Motor neuron (in vitro differentiated cells): ENCODE measurements around the gene SHLD2. TPM values are rescaled to one million over a fixed set of nuclear protein-coding genes. Genes with fewer than 3 reads are reported as not detected.
"Not testable (repeated sequence)": the region's sequence is repeated elsewhere in the genome, so short reads cannot be mapped to it uniquely, and the experiment has no call there.

Source experiments
- ATAC-seq, 8 experiments: fragments of 200-7000 bp; cut with Tn5 transposase; replicated peaks in 6 of 8; 2 replicates each; pipeline ENCODE4 v1.8.0; 2021; ENCODE audit warnings: mild to moderate bottlenecking in 8 of 8, moderate library complexity in 8 of 8
- H3K27ac ChIP-seq, 2 donors: fragments of 250-450 bp; sonication (Bioruptor Pico); 2 replicates each; pipeline ENCODE4 v1.9.0; 2021; ENCODE audit warnings: antibody characterized with exemption in 2 of 2, mild to moderate bottlenecking in 2 of 2, moderate library complexity in 1 of 2
- H3K4me1 ChIP-seq, 2 donors: fragments of 250-450 bp; sonication (Bioruptor Pico); replicated peaks in 1 of 2; 2 replicates each; pipeline ENCODE4 v1.6.1; 2021; ENCODE audit warnings: antibody characterized with exemption in 2 of 2, mild to moderate bottlenecking in 2 of 2, moderate library complexity in 1 of 2
- H3K4me3 ChIP-seq, 5 donors: fragments of 250-450 bp; sonication (Bioruptor Pico); 2 replicates each; pipeline ENCODE4 v1.9.0; 2021; ENCODE audit warnings: antibody characterized with exemption in 5 of 5, mild to moderate bottlenecking in 5 of 5, moderate library complexity in 4 of 5
- WGBS, 10 experiments: fragments of 450-650 bp; shearing (Covaris generic); methylation state at CpG; one replicate each; pipeline ENCODE4 v1.0.0; 2022; 5-methylcytosine and 5-hydroxymethylcytosine counted together
- in situ Hi-C, 9 experiments: fragments of 400-800 bp; cut with MboI; loops; one replicate each; pipeline ENCODE4 v1.15.0; 2021; ENCODE audit warnings: low sequenced_read_pairs in 9 of 9, low pct_unique_long_range_greater_than_20kb in 2 of 9; ENCODE audit not compliant: unreplicated experiment in 9 of 9
- total RNA-seq, 8 experiments: library from RNA; unstranded; fragments of 300-600 nt; gene quantifications; 2 replicates each; pipeline versions ENCODE4 v1.2.3 to v1.2.4, GENCODE V29; 2022

The SHLD2 gene
- total RNA-seq, 8 experiments from 2014 or later, result 12.5 to 37.2 (median 18.3) TPM

GRCh38 chr10:87092861-87093631 lies 2.0 kb upstream of the SHLD2 start:
- peak overlapping the region; percentile 61 to 96 (median 74) for H3K4me3 ChIP-seq
- peaks cover 6 to 15% of the 10 kb centered on the region in 2 donors for H3K4me1 ChIP-seq
- no peak overlapping the region for H3K27ac ChIP-seq
- 0 to 4% (median 0%) methylated on average over 3 to 9 of the region's 9 CpGs for WGBS, 10 experiments
- ATAC-seq, result peak in 1 of 8 experiments; percentile 4
- in situ Hi-C loops, result no loop called here

GRCh38 chr10:87093632-87094372 lies 1.2 kb upstream of the SHLD2 start:
- peak overlapping the region; percentile 61 to 96 (median 74) for H3K4me3 ChIP-seq
- WGBS, 10 experiments, result 0% methylated on average over 2 to 19 of the region's 39 CpGs; no CpG with 5 or more reads in 3 of the 10 experiments
- ATAC-seq, result peak; percentile 4 to 18 (median 14)
- peaks cover 6 to 15% of the 10 kb centered on the region in 2 donors for H3K4me1 ChIP-seq
- H3K27ac ChIP-seq, result peak overlapping the region; percentile 89 to 90
- in situ Hi-C loops, result no loop called here

DNA sequence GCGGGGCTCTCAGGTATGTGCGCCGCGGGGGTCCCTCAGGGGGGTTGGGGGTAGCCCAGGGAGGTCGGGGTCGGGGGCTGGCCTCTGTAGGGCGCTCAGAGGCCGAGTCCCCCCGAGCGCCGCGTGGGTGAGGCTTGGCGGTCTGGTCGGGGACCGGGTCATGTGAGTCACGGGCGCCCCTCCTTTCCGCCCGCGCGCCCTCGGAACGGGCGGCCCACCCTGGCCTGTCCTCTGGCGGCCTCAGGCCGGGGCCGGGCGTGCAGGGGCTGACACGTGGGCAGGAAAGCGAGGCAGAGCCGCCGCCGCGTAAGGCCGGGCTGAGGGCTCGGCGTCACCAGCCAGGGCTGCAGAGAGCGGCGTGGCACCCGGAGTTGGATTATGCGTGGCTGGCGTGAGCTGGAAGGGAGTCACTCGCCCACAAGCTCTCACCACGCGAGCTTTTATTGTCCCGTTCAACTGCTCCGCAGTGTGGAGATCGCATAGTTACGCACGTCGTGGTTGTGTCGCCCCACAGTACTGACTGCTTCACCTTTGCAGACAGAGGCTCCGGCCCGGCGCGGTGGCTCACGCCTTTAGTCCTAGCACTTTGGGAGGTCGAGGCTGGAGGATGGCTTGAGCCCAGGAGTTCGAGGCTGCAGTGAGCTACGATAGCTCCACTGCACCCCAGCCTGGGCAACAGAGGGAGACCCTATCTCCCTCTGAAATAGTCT lies 385 bp downstream of the SHLD2 start:
- peak overlapping the region; percentile 61 to 96 (median 74) for H3K4me3 ChIP-seq
- peak overlapping the region; percentile 89 to 90 for H3K27ac ChIP-seq
- in situ Hi-C loops, result no loop called here
- 2 to 6% (median 3%) methylated on average over 3 to 20 of the region's 60 CpGs; no CpG with 5 or more reads in 6 of the 10 experiments for WGBS, 10 experiments
- peaks cover 6 to 15% of the 10 kb centered on the region in 2 donors for H3K4me1 ChIP-seq
- ATAC-seq, result peak; percentile 57 to 82 (median 78)

DNA sequence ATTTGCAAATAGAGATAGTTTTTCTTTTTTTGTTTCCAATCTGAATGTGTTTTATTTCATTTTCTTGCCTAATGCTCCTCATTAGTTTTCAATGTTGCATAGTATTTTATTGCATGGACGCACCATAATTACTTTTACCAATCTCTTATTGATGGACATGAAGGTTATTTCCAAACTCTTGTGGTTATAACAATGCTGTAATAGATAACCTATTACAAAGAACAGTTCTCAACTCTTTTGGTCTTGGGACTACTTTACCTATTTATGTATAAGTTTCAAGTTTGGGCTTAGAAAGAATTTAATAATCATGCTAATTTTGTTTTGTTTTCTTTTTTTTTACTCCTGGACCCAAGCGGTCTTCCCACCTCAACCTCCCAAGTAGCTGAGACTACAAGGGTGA lies 7.0 kb downstream of the SHLD2 start:
- in situ Hi-C loops, result no loop called here

GRCh38 chr10:87104727-87105126 lies 9.7 kb downstream of the SHLD2 start:
- H3K27ac ChIP-seq, H3K4me3 ChIP-seq, in situ Hi-C loops, H3K4me1 ChIP-seq, ATAC-seq: not testable (repeated sequence)
- 80 to 100% (median 91%) methylated on average over 1 to 8 of the region's 8 CpGs for WGBS, 10 experiments

More for the DNA sequence above, 7.0 kb downstream of the SHLD2 start:
- H3K4me1 ChIP-seq, result no peaks in the 10 kb centered on the region
- H3K27ac ChIP-seq, result no peak overlapping the region
- ATAC-seq, result no peak
- no peak overlapping the region for H3K4me3 ChIP-seq
- 83 to 100% (median 100%) methylated on average over 1 to 2 of the region's 2 CpGs; no CpG with 5 or more reads in 1 of the 10 experiments for WGBS, 10 experiments

- Histone ChIP-seq H3K27ac (no peak overlapping the region), H3K4me1 (no peaks in the 10 kb centered on the region), H3K4me3 (no peak overlapping the region)
- in situ Hi-C loops, result no loop called here
- 79 to 100% (median 88%) methylated on average over 1 to 6 of the region's 7 CpGs; no CpG with 5 or more reads in 1 of the 10 experiments for WGBS, 10 experiments
- no peak for ATAC-seq
Observed at GRCh38 chr10:87105446-87106124, 10.6 kb downstream of the SHLD2 start.

DNA sequence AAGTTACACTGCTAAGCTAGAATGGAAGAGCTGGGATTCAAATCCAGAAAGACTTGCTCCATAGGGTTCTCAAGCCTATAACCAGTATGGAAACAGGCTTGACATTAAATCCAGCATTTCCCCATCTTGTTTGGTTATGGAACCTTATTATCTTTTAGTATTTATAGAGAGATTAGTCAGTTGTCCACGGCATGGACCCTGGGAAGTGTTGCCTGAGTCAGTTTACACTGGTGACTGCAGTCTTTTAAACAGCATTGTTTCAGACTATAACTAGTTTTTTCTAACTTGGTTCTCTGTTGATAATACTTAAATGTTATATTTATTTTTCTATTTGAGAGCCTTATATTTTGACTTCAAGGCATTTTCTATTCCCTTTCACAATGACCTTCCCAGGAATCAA lies 23.1 kb downstream of the SHLD2 start:
- ATAC-seq, H3K4me1 ChIP-seq, H3K4me3 ChIP-seq, in situ Hi-C loops, H3K27ac ChIP-seq: not testable (repeated sequence)
- no CpG with 5 or more reads among the region's 1 CpG for WGBS, 10 experiments

DNA sequence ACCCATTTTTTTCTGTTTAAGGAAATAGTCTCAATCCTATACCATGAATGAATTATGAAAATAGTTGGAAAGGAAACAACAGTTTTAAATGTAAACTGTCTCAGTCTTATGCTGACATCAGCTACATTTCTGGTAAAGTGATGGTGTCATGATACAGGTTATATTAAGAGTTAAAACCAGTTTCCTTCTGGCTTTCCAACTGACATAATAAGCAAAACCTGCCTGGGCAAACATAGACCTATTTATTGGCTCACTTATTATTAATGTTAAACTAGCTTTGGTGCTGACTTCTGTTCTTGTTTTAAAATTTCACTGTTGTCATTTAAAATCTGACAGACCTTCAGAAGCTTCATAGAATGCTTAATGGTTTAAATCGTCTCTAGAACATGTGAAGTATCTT lies 24.0 kb downstream of the SHLD2 start:
- no CpG with 5 or more reads among the region's 1 CpG for WGBS, 10 experiments
- H3K4me3 ChIP-seq, H3K4me1 ChIP-seq, in situ Hi-C loops, H3K27ac ChIP-seq, ATAC-seq: not testable (repeated sequence)

GRCh38 chr10:87123351-87123750 lies 28.3 kb downstream of the SHLD2 start:
- whole genome bisulfite sequencing, 10 experiments, result 60 to 100% (median 100%) methylated on average over 1 of the region's 4 CpGs; no CpG with 5 or more reads in 5 of the 10 experiments
- H3K4me1 ChIP-seq, H3K4me3 ChIP-seq, in situ Hi-C loops, H3K27ac ChIP-seq, ATAC-seq: not testable (repeated sequence)

DNA sequence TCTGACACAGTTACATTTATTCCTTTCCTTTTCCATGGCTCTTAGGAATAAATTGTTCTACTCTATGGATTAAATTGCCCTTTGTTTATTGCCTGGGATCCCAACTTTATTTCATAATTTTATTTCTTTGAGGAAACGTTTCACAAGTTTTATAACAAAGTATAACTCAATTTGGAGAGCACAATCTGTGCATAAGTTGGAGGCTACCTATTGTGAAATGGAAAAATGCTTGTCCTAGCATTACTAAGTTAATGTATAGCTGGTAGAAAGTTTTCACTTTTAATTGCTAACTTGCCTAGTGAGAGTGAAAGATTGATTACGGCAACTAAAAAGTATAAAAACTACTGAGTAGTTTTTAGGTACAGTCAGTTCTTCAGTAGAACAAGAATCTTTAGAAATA lies 32.0 kb downstream of the SHLD2 start:
- in situ Hi-C loops, H3K4me1 ChIP-seq, ATAC-seq, H3K27ac ChIP-seq, H3K4me3 ChIP-seq: not testable (repeated sequence)
- no CpG with 5 or more reads among the region's 2 CpGs for WGBS, 10 experiments

DNA sequence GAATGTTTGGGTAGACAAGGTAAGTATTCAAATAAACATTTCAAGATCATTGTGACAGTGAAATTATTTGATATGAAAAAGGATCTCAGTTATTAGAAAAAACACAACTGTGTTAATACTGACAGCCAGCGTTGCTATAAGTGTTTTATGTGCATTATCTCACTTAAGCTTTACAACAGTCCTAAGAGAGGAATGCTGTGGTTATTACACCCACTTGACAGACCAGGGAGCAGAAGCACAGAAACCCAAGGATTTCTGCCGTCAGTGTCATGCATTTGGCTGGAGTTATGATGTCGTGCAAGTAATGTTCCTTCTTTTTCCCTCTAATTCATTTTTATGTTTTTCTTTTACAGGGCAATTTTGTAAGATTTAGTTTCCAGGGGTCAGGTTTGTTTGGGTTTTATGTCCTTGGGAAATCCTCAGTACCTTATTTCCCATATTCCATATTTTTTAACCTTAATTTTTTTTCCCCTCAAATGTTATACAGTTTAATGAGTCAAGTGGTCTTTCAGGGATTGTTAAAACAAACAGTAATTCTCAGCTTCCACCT lies 32.7 kb downstream of the SHLD2 start:
- H3K4me3 ChIP-seq, H3K27ac ChIP-seq, ATAC-seq, in situ Hi-C loops, H3K4me1 ChIP-seq: not testable (repeated sequence)
- WGBS, 10 experiments, result 60% methylated on average over 1 of the region's 3 CpGs; no CpG with 5 or more reads in 9 of the 10 experiments

- ATAC-seq, H3K4me3 ChIP-seq, H3K27ac ChIP-seq, in situ Hi-C loops, H3K4me1 ChIP-seq: not testable (repeated sequence)
Observed at GRCh38 chr10:87132176-87132575, 37.2 kb downstream of the SHLD2 start.
